Panc1 (cell line): ENCODE measurements around the gene DDX10. TPM values are rescaled to one million over a fixed set of nuclear protein-coding genes. Genes with fewer than 3 reads are reported as not detected.

Experiments used
- ATAC-seq: fragments of 200-7000 bp; cut with Tn5 transposase; 2 replicates; pipeline ENCODE4 v1.9.1; 2020; ENCODE audit warnings: mild to moderate bottlenecking, moderate library complexity
- BruUV-seq: library from RNA; stranded (reverse); fragments of 400-500 nt; replicated peaks from 2 replicates; lab custom pipeline; 2021; lab: Mats Ljungman, UMichigan
- CTCF ChIA-PET: fragments of 300-600 bp; sonication (Branson Sonifier 250); formaldehyde crosslinking; loops from one replicate; lab custom pipeline; 2022; ENCODE audit warnings: antibody characterized with exemption; lab: Charles Lee
- POLR2A ChIA-PET: fragments of 300-600 bp; sonication (Branson Sonifier 250); formaldehyde crosslinking; loops from one replicate; lab custom pipeline; 2022; ENCODE audit warnings: antibody characterized with exemption; lab: Charles Lee
- DNase-seq: peaks from one replicate; pipeline ENCODE4 v3.0.0-alpha.2; 2010; ENCODE audit warnings: low read depth, low spot score
- H3K27ac ChIP-seq: 2 replicates; pipeline ENCODE4 v1.5.1; 2011; ENCODE audit warnings: mild to moderate bottlenecking, low read length, inconsistent platforms
- H3K27me3 ChIP-seq: fragments of 200-500 bp; sonication (Bioruptor generic); 2 replicates; pipeline ENCODE4 v1.6.0; 2014; ENCODE audit warnings: low read length, inconsistent platforms; ENCODE audit not compliant: control insufficient read depth, insufficient read depth
- H3K36me3 ChIP-seq: fragments of 200-500 bp; sonication (Bioruptor generic); 2 replicates; pipeline ENCODE4 v1.5.1; 2014; ENCODE audit warnings: inconsistent platforms, mild to moderate bottlenecking, low read length, moderate library complexity; ENCODE audit not compliant: control insufficient read depth, insufficient read depth
- H3K4me1 ChIP-seq: 2 replicates; pipeline ENCODE4 v1.5.1; 2011; ENCODE audit warnings: inconsistent platforms, mild to moderate bottlenecking, low read length, moderate library complexity; ENCODE audit not compliant: control insufficient read depth, insufficient read depth
- H3K4me3 ChIP-seq, 2 experiments: 2 replicates each; pipeline ENCODE4 v1.5.1; 2011 to 2012; ENCODE audit warnings: low read depth in 2 of 2, low read length in 2 of 2, mild to moderate bottlenecking in 2 of 2, inconsistent platforms in 1 of 2, moderate library complexity in 1 of 2
- H3K9me3 ChIP-seq: fragments of 200-500 bp; sonication (Bioruptor generic); 2 replicates; pipeline ENCODE4 v1.5.1; 2014; ENCODE audit warnings: low read depth, mild to moderate bottlenecking, inconsistent platforms, low read length, moderate library complexity; ENCODE audit not compliant: control insufficient read depth, insufficient read depth
- POLR2AphosphoS5 ChIP-seq: IDR thresholded peaks from 2 replicates; pipeline ENCODE4 v1.6.1; 2012; ENCODE audit warnings: mild to moderate bottlenecking, low read depth, low read length, moderate library complexity
- SIN3A ChIP-seq: IDR thresholded peaks from 2 replicates; pipeline ENCODE4 v1.6.1; 2012; ENCODE audit warnings: low read depth, mild to moderate bottlenecking, low read length, moderate library complexity, borderline replicate concordance; ENCODE audit not compliant: insufficient read depth
- TCF7L2 ChIP-seq: IDR thresholded peaks from 2 replicates; pipeline ENCODE4 v1.6.1; 2011; ENCODE audit warnings: mild to moderate bottlenecking, low read depth, low read length, inconsistent platforms
- in situ Hi-C: cut with HindIII; loops from 2 replicates; pipeline ENCODE4 v1.10.0; 2016; ENCODE audit warnings: low sequenced_read_pairs, low pct_unique_long_range_greater_than_20kb
- intact Hi-C: fragments of 100-400 bp; cut with micrococcal nuclease; formaldehyde crosslinking; loops from one replicate; pipeline ENCODE4 v1.10.0; 2022; ENCODE audit not compliant: unreplicated experiment
- total RNA-seq: library from RNA; stranded (reverse); gene quantifications from one replicate; pipeline ENCODE4 v1.2.1, GENCODE V29; 2021; ENCODE audit not compliant: unreplicated experiment
- TF ChIP-seq, protein P1 (sequence below): fragments of 450-650 bp; IDR thresholded peaks from 2 replicates; pipeline ENCODE4 v1.5.1; 2017; ENCODE audit warnings: mild to moderate bottlenecking
- TF ChIP-seq, protein P2 (sequence below), 2 experiments: IDR thresholded peaks; 2 replicates each; pipeline ENCODE4 v1.6.1; 2011 to 2012; ENCODE audit warnings: low read depth in 2 of 2, control low read depth in 1 of 2, low read length in 1 of 2, mild to moderate bottlenecking in 1 of 2, moderate library complexity in 1 of 2; ENCODE audit not compliant: insufficient read depth in 1 of 2

DDX10 gene
- total RNA-seq, 1 experiment from 2014 or later, result 48.8 TPM

DNA sequence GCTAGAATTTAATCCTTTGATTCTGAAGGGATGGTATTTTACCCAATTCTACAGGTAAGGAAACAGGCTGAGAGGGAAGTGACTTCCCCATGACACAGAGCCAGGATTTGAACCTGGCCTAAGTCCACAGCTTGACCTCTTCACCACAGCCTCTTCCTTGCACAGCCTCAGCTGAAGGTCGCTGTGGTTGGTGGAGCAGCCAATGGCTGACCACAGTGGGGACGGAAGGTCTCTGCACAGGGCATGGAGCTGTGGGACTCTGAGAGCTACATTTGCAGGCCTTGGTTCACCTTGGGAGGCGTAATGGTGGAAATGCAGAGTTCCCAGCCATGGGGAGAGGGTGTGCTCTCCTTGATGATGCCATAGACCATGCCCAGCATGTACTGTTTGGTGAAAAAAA lies 295.0 kb downstream of the DDX10 start:
- CTCF ChIA-PET, result no interaction called here
- in situ Hi-C loops (no loop called here), intact Hi-C loops (no loop called here)
- POLR2A ChIA-PET, result no interaction called here
- Histone ChIP-seq H3K4me3 (no peak overlapping the region), H3K27ac (no peak overlapping the region), H3K36me3 (no peaks in the 10 kb centered on the region), H3K27me3 (no peaks in the 10 kb centered on the region), H3K9me3 (no peaks in the 10 kb centered on the region), H3K4me1 (no peaks in the 10 kb centered on the region)
- BruUV-seq, result no TSS peak
- no peak for DNase-seq
- no peak for ATAC-seq
- no peak for TF ChIP-seq SIN3A
- no peak for TF ChIP-seq TCF7L2
- TF ChIP-seq, protein P1, sequence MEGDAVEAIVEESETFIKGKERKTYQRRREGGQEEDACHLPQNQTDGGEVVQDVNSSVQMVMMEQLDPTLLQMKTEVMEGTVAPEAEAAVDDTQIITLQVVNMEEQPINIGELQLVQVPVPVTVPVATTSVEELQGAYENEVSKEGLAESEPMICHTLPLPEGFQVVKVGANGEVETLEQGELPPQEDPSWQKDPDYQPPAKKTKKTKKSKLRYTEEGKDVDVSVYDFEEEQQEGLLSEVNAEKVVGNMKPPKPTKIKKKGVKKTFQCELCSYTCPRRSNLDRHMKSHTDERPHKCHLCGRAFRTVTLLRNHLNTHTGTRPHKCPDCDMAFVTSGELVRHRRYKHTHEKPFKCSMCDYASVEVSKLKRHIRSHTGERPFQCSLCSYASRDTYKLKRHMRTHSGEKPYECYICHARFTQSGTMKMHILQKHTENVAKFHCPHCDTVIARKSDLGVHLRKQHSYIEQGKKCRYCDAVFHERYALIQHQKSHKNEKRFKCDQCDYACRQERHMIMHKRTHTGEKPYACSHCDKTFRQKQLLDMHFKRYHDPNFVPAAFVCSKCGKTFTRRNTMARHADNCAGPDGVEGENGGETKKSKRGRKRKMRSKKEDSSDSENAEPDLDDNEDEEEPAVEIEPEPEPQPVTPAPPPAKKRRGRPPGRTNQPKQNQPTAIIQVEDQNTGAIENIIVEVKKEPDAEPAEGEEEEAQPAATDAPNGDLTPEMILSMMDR, result no peak
- TF ChIP-seq, protein P2, sequence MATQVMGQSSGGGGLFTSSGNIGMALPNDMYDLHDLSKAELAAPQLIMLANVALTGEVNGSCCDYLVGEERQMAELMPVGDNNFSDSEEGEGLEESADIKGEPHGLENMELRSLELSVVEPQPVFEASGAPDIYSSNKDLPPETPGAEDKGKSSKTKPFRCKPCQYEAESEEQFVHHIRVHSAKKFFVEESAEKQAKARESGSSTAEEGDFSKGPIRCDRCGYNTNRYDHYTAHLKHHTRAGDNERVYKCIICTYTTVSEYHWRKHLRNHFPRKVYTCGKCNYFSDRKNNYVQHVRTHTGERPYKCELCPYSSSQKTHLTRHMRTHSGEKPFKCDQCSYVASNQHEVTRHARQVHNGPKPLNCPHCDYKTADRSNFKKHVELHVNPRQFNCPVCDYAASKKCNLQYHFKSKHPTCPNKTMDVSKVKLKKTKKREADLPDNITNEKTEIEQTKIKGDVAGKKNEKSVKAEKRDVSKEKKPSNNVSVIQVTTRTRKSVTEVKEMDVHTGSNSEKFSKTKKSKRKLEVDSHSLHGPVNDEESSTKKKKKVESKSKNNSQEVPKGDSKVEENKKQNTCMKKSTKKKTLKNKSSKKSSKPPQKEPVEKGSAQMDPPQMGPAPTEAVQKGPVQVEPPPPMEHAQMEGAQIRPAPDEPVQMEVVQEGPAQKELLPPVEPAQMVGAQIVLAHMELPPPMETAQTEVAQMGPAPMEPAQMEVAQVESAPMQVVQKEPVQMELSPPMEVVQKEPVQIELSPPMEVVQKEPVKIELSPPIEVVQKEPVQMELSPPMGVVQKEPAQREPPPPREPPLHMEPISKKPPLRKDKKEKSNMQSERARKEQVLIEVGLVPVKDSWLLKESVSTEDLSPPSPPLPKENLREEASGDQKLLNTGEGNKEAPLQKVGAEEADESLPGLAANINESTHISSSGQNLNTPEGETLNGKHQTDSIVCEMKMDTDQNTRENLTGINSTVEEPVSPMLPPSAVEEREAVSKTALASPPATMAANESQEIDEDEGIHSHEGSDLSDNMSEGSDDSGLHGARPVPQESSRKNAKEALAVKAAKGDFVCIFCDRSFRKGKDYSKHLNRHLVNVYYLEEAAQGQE (IDR thresholded peaks at IDR 0.05; ENCODE audit: insufficient read depth in 1 of 2, low read depth in 2 of 2, low read length in 1 of 2), result no peak
- TF ChIP-seq POLR2AphosphoS5, result no peak

DNA sequence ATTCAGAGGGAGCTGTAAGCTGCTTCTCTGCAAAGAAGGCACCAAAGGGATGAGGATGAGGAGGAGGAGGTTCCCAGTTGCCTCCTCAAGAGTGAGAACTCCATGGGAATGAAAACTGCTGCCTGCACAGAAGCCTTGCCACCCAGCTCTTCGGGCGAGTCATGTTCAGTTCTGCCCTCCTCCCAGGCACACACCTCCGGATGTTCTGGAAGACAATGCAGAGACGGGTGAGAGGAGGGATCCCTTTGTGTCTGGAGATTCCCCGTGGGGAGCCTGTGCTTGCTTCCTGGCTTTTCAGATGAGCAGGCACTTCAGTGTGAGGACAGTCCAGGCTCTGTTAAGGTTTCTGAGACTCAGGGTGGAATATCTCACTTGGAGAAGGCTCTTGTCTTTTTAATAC lies 295.6 kb downstream of the DDX10 start:
- no peak overlapping the region for H3K4me3 ChIP-seq
- in situ Hi-C loops, result no loop called here
- CTCF ChIA-PET, result no interaction called here
- intact Hi-C loops, result no loop called here
- no peak for DNase-seq
- H3K36me3 ChIP-seq, result no peaks in the 10 kb centered on the region
- TF ChIP-seq TCF7L2 (no peak), POLR2AphosphoS5 (no peak), SIN3A (no peak)
- TF ChIP-seq, protein P2 (IDR thresholded peaks at IDR 0.05; ENCODE audit: insufficient read depth in 1 of 2, low read depth in 2 of 2, low read length in 1 of 2), result no peak
- TF ChIP-seq, protein P1, result no peak
- no TSS peak for BruUV-seq
- H3K4me1 ChIP-seq, result no peaks in the 10 kb centered on the region
- POLR2A ChIA-PET, result no interaction called here
- no peak overlapping the region for H3K27ac ChIP-seq
- H3K27me3 ChIP-seq, result no peaks in the 10 kb centered on the region
- no peak for ATAC-seq
- no peaks in the 10 kb centered on the region for H3K9me3 ChIP-seq
